ENCODE results near the gene RASGRF1.

DNA sequence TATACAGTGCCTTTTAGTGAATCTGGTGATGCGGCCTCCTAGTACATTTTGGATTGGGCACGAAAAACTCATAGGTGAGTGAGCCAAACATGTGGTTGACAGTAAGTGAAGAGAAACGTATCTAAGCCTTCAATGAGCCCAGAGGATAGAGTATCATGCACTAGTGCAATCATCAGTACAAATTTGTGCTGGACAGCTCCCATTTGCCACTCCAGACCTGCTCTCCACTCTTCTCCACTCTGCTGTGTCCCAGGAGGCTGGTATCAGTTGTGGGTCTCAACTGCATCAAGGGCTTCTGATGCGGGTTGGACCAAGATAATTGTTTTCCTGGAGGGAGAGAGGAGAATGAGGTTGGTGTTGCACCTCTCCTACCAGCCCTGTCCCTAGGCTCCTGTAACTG, 9.1 kb upstream of the RASGRF1 start:
- TF ChIP-seq, protein P1, sequence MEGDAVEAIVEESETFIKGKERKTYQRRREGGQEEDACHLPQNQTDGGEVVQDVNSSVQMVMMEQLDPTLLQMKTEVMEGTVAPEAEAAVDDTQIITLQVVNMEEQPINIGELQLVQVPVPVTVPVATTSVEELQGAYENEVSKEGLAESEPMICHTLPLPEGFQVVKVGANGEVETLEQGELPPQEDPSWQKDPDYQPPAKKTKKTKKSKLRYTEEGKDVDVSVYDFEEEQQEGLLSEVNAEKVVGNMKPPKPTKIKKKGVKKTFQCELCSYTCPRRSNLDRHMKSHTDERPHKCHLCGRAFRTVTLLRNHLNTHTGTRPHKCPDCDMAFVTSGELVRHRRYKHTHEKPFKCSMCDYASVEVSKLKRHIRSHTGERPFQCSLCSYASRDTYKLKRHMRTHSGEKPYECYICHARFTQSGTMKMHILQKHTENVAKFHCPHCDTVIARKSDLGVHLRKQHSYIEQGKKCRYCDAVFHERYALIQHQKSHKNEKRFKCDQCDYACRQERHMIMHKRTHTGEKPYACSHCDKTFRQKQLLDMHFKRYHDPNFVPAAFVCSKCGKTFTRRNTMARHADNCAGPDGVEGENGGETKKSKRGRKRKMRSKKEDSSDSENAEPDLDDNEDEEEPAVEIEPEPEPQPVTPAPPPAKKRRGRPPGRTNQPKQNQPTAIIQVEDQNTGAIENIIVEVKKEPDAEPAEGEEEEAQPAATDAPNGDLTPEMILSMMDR (conservative IDR thresholded peaks at IDR 0.05; ENCODE audit: low read length), result no peak
- no peak for TF ChIP-seq EZH2phosphoT487 (IDR thresholded peaks at IDR 0.05; ENCODE audit: borderline replicate concordance)
